RWPE2 (cell line): ENCODE results near the gene ADAMTSL2.

Experiments
- ATAC-seq: fragments of 200-7000 bp; cut with Tn5 transposase; 3 replicates; pipeline ENCODE4 v1.9.1; 2021; ENCODE audit warnings: low read depth
- DNase-seq: peaks from one replicate; pipeline ENCODE4 v3.0.0-alpha.2; 2020; ENCODE audit warnings: low spot score
- H3K27ac ChIP-seq: fragments of 450-650 bp; 2 replicates; pipeline ENCODE4 v1.5.1; 2017; ENCODE audit warnings: mild to moderate bottlenecking; ENCODE audit not compliant: poor library complexity, severe bottlenecking
- H3K27me3 ChIP-seq: fragments of 250-450 bp; sonication (Bioruptor Pico); 2 replicates; pipeline ENCODE4 v1.5.1; 2021; ENCODE audit warnings: mild to moderate bottlenecking, moderate library complexity; ENCODE audit not compliant: insufficient read depth, poor library complexity, severe bottlenecking
- H3K36me3 ChIP-seq: fragments of 250-450 bp; sonication (Bioruptor Pico); 2 replicates; pipeline ENCODE4 v1.5.1; 2020; ENCODE audit warnings: low read depth, mild to moderate bottlenecking, moderate library complexity
- H3K4me1 ChIP-seq: fragments of 250-450 bp; sonication (Bioruptor Pico); 2 replicates; pipeline ENCODE4 v1.5.1; 2021; ENCODE audit warnings: mild to moderate bottlenecking, moderate library complexity; ENCODE audit not compliant: insufficient read depth, poor library complexity, severe bottlenecking
- H3K4me3 ChIP-seq: fragments of 250-450 bp; sonication (Bioruptor Pico); 2 replicates; pipeline ENCODE4 v1.5.1; 2021; ENCODE audit warnings: mild to moderate bottlenecking, moderate library complexity; ENCODE audit not compliant: severe bottlenecking
- H3K9me3 ChIP-seq: fragments of 250-450 bp; sonication (Bioruptor Pico); 2 replicates; pipeline ENCODE4 v1.5.1; 2021; ENCODE audit warnings: mild to moderate bottlenecking, moderate library complexity; ENCODE audit not compliant: severe bottlenecking
- CTCF ChIP-seq: fragments of 450-650 bp; IDR thresholded peaks from one replicate; pipeline ENCODE4 v1.5.1; 2017; ENCODE audit warnings: mild to moderate bottlenecking, moderate library complexity; ENCODE audit not compliant: poor library complexity, severe bottlenecking

Gene ADAMTSL2

DNA sequence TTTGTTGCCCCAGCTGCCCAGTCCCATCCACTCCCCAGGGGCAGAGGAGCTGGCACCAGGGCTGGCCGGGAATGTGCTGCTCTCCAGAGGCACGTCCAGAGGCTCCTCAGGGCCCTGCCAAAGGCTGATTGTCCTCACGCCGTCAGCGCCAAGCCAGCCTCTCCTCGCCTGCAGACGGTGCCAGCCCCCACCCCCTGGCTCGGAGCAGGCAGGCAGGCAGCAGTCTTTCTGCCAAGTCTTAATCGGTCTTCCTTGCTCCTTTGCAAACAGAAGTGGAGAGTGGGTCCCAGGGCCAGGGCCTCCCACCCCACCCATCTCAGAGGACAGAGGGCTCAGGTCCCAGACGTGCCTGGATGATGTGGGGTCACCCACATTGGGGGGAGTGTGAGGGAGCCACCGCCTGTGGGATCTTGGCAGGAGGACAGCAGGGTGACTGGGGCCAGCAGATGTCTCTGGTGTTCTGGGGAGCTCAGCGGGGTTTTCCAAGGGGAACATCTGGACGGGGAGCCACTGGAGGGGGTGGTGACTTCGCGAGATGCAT is 38.4 kb downstream of the ADAMTSL2 start:
- no peaks in the 10 kb centered on the region for H3K36me3 ChIP-seq
- H3K4me1 ChIP-seq: no peaks in the 10 kb centered on the region
- ATAC-seq: peak; percentile 21; the same call in 1 of the 3 replicates
- no peak for TF ChIP-seq CTCF
- H3K27ac ChIP-seq: no peak overlapping the region
- DNase-seq: no peak
- H3K4me3 ChIP-seq: no peak overlapping the region
- H3K27me3 ChIP-seq: peaks cover 29% of the 10 kb centered on the region
- H3K9me3 ChIP-seq: no peaks in the 10 kb centered on the region

DNA sequence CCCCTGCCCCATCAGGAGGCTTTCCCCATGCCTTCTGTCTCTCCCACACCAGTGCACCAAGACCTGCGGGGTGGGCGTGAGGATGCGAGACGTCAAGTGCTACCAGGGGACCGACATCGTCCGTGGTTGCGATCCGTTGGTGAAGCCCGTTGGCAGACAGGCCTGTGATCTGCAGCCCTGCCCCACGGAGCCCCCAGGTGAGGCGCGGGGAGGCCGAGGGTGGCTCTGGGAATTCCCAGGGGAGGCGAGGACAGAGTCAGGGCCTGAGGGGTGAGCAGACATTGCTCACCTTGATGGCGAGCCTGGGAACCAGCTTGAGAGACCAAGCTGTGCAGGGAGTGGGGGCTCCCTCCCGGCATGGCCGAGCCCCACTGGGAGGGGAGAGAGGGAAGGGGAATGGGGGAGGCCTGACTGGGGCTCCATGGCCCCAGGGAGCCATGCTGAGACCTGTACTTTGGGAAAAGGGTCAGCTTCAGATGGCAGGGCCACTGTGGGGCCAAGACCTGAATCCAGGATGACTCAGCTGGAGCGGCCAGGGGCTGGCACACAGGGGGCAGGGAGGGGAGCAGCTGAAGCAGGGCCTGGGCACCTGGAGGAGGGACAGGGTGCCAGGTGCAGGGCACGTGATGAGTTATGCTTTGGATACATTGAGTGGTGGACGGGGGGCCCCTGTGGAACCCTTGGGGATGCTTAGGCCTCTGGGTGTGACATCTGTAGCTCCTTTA is 39.4 kb downstream of the ADAMTSL2 start:
- Histone ChIP-seq H3K4me1 (no peaks in the 10 kb centered on the region), H3K36me3 (no peaks in the 10 kb centered on the region), H3K27me3 (peaks cover 29% of the 10 kb centered on the region), H3K4me3 (no peak overlapping the region), H3K9me3 (no peaks in the 10 kb centered on the region), H3K27ac (no peak overlapping the region)
- ATAC-seq: no peak
- no peak for DNase-seq
- no peak for TF ChIP-seq CTCF

DNA sequence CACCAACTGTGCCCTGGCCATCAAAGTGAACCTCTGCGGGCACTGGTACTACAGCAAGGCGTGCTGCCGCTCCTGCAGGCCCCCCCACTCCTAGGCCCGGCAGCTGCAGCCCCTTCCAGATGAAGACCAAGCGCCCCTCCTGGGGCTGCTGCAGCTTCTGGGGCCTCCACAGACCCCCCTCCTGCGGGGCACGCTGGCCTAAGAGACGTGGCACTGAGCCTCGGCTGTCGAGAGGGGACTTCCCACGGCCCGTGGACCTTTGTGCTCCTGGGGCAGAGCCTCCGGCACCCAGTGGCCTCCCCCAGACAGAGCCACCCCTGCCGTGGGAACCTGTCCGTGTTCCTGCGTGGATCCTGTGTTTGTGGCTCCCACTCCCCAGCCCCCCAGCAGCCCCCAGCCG is 40.3 kb downstream of the ADAMTSL2 start:
- peaks cover 29% of the 10 kb centered on the region for H3K27me3 ChIP-seq
- no peak overlapping the region for H3K27ac ChIP-seq
- no peaks in the 10 kb centered on the region for H3K9me3 ChIP-seq
- no peak for TF ChIP-seq CTCF
- DNase-seq: no peak
- H3K36me3 ChIP-seq: no peaks in the 10 kb centered on the region
- H3K4me1 ChIP-seq: no peaks in the 10 kb centered on the region
- H3K4me3 ChIP-seq: no peak overlapping the region
- no peak for ATAC-seq

DNA sequence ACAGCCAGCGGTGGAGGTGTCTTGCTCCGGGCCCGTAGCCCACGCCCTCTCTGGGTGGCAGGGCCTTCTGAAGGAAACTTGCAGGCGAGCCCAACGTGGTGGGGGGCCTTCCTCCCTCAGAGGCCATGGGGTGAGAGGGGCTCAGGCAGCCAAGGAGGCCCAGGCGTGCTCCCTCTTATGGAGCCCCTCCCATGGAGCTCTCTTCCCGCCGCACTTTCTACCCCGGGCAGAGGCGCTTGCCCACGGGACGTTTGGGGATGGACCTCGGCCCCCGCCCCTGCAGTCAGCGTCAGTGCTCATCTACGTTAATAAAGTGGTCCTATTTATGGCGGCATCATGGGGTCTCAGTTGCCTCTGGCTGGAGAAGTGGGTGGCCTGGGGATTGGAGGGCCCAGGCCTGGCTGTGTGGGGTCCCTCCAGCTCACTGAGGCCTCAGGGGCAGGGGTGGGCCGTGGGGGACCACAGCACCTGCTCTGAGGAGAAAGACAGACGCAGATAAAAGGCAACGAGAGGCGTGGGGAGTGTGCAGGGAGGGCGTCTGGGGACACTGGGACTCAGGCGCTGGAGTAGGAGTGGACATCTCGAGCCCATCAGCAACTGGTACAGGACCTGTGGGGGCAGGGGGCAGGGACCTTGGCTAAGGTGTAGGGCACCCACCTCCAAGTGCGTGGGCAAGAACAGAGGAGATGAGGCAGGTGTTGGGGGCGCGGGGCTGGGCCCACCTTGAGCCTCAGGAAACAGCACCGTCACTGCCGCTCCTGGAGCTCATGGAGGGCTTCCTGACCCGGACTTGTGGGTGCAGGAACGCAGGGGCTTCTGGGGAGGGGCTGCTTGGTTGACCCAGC is 40.9 kb downstream of the ADAMTSL2 start:
- Histone ChIP-seq H3K27me3 (peaks cover 31% of the 10 kb centered on the region), H3K36me3 (no peaks in the 10 kb centered on the region), H3K27ac (no peak overlapping the region), H3K9me3 (no peaks in the 10 kb centered on the region), H3K4me1 (no peaks in the 10 kb centered on the region), H3K4me3 (no peak overlapping the region)
- ATAC-seq (no peak), DNase-seq (no peak)
- no peak for TF ChIP-seq CTCF
